Cardiac muscle cell (in vitro differentiated cells and primary cell): Measurements from ENCODE around the gene KDM8. TPM values are rescaled to one million over a fixed set of nuclear protein-coding genes. Genes with fewer than 3 reads are reported as not detected.

Source experiments
- DNase-seq, 2 donors: peaks; one replicate each; pipeline versions ENCODE4 v3.0.0 to v3.0.0-alpha.2; 2010 to 2017; ENCODE audit warnings: low read depth in 1 of 2, low spot score in 1 of 2
- H3K27ac ChIP-seq: fragments of 200-600 bp; sonication (generic); 2 replicates; pipeline ENCODE4 v1.5.1; 2016
- H3K27me3 ChIP-seq: fragments of 200-600 bp; sonication (generic); 2 replicates; pipeline ENCODE4 v1.6.0; 2016; ENCODE audit warnings: control low read depth
- H3K36me3 ChIP-seq: fragments of 200-600 bp; sonication (generic); 2 replicates; pipeline ENCODE4 v1.5.1; 2016; ENCODE audit warnings: control low read depth
- H3K4me1 ChIP-seq: fragments of 200-600 bp; sonication (generic); 2 replicates; pipeline ENCODE4 v1.8.1; 2017; ENCODE audit warnings: low read depth, mild to moderate bottlenecking, mixed run types
- H3K4me3 ChIP-seq: fragments of 200-600 bp; sonication (generic); 2 replicates; pipeline ENCODE4 v1.5.1; 2016; ENCODE audit warnings: mild to moderate bottlenecking
- H3K9me3 ChIP-seq: fragments of 200-600 bp; sonication (generic); 2 replicates; pipeline ENCODE4 v1.5.1; 2017; ENCODE audit warnings: low read depth, mild to moderate bottlenecking, control low read depth
- polyA plus RNA-seq: library from polyadenylated mRNA; unstranded; fragments of >200 nt; fragmentation: Nextera tagmentation; extraction: Ambion mirVana; gene quantifications from 2 replicates; pipeline ENCODE4 v1.2.1, GENCODE V29; 2016
- total RNA-seq: library from RNA; depleted of rRNA; stranded (reverse); fragments of >200 nt; gene quantifications from 2 replicates; pipeline ENCODE4 v1.2.3, GENCODE V29; 2016
- TF ChIP-seq, protein P1 (sequence below): IDR thresholded peaks from 2 replicates; pipeline ENCODE4 v1.5.1; 2012; ENCODE audit warnings: low read depth, mild to moderate bottlenecking, low read length

The KDM8 gene
- total and polyA plus RNA-seq, 2 experiments from 2014 or later, result 8.5 to 10.5 TPM

DNA sequence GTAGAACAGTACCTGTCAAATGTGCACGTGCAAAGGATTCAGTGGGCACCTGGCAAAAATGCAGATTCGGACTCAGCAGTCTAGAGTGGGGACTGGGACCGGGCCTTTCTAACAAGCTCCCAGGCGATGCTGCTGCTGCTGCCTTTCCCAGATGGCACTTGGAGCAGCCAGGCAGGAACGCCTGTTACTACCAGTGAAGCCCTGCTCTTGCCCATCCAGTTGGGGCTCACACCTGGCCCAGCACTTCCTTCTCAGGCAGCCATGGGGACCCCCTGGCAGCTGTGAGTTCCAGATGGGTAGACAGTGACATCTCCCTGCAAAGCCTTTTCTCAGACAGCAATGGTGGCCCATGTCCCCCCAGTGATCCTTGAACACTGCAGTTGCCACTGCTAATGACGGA, 30.4 kb downstream of the KDM8 start:
- no peak for DNase-seq
- TF ChIP-seq, protein P1, sequence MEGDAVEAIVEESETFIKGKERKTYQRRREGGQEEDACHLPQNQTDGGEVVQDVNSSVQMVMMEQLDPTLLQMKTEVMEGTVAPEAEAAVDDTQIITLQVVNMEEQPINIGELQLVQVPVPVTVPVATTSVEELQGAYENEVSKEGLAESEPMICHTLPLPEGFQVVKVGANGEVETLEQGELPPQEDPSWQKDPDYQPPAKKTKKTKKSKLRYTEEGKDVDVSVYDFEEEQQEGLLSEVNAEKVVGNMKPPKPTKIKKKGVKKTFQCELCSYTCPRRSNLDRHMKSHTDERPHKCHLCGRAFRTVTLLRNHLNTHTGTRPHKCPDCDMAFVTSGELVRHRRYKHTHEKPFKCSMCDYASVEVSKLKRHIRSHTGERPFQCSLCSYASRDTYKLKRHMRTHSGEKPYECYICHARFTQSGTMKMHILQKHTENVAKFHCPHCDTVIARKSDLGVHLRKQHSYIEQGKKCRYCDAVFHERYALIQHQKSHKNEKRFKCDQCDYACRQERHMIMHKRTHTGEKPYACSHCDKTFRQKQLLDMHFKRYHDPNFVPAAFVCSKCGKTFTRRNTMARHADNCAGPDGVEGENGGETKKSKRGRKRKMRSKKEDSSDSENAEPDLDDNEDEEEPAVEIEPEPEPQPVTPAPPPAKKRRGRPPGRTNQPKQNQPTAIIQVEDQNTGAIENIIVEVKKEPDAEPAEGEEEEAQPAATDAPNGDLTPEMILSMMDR, result no peak
- no peaks in the 10 kb centered on the region for H3K9me3 ChIP-seq
- no peak overlapping the region for H3K27ac ChIP-seq
- H3K4me1 ChIP-seq, result peaks cover 27% of the 10 kb centered on the region
- no peaks in the 10 kb centered on the region for H3K36me3 ChIP-seq
- H3K4me3 ChIP-seq, result no peak overlapping the region
- H3K27me3 ChIP-seq, result no peaks in the 10 kb centered on the region

DNA sequence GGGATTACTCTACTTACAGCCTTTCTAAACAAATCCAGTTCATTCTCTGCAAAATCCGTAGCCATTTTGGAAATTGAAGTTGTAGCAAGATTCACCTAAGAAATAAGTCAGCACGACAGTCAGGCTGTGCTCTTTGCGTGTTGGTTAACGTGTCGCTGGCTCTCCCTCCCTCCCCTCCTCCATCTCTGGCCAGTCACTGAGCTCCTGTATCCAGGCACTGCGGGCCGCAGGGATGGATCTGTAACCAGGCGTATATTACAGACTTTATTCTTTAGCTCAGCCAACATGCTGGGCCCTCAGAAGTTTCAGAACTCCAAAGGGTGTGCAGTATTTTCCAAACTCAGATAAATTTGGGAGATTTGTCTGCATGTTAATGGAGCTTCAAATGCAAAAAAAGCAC, 30.8 kb downstream of the KDM8 start:
- no peak for DNase-seq
- H3K36me3 ChIP-seq, result no peaks in the 10 kb centered on the region
- no peaks in the 10 kb centered on the region for H3K27me3 ChIP-seq
- TF ChIP-seq, protein P1, result no peak
- H3K4me3 ChIP-seq, result no peak overlapping the region
- no peak overlapping the region for H3K27ac ChIP-seq
- no peaks in the 10 kb centered on the region for H3K9me3 ChIP-seq
- peaks cover 27% of the 10 kb centered on the region for H3K4me1 ChIP-seq

DNA sequence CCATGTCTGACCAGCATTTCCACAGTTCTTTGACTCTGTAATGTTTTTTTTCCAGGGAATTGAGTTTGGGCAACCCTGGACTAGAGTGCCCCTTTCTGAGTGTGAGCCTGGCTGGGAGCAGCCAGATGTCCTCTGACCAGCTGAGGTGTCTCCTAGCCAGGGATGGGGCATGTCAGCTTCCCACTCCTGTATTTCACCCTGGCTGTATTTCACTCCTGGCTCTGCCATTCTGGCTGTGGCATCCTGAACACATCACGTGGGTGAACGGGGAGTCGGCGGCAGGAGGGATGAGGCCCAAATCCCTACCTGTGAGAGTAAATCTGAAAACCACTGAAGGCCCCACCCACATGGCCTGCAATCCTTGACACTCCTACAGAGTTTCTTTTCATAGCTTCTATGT, 31.3 kb downstream of the KDM8 start:
- TF ChIP-seq, protein P1, result no peak
- Histone ChIP-seq H3K27ac (no peak overlapping the region), H3K36me3 (no peaks in the 10 kb centered on the region), H3K27me3 (no peaks in the 10 kb centered on the region), H3K4me3 (no peak overlapping the region), H3K9me3 (no peaks in the 10 kb centered on the region), H3K4me1 (peaks cover 23% of the 10 kb centered on the region)
- DNase-seq, result no peak

GRCh38 chr16:27235055-27235937, 32.0 kb downstream of the KDM8 start:
- Histone ChIP-seq H3K9me3 (no peaks in the 10 kb centered on the region), H3K4me1 (peaks cover 22% of the 10 kb centered on the region), H3K27me3 (no peaks in the 10 kb centered on the region), H3K4me3 (no peak overlapping the region), H3K36me3 (no peaks in the 10 kb centered on the region), H3K27ac (no peak overlapping the region)
- TF ChIP-seq, protein P1, result peak; percentile 91
- DNase-seq, result peak; percentile 64 to 96

GRCh38 chr16:27235938-27236245, 32.6 kb downstream of the KDM8 start:
- no peak for DNase-seq
- H3K27ac ChIP-seq, result no peak overlapping the region
- H3K36me3 ChIP-seq, result no peaks in the 10 kb centered on the region
- TF ChIP-seq, protein P1, result no peak
- H3K9me3 ChIP-seq, result no peaks in the 10 kb centered on the region
- H3K4me3 ChIP-seq, result no peak overlapping the region
- peaks cover 17% of the 10 kb centered on the region for H3K4me1 ChIP-seq
- no peaks in the 10 kb centered on the region for H3K27me3 ChIP-seq
